ENCODE measurements around the gene CCSER1. TPM values are rescaled to one million over a fixed set of nuclear protein-coding genes. Genes with fewer than 3 reads are reported as not detected.

The CCSER1 gene
- total and polyA plus RNA-seq, 10 donors = 1.3 to 30.4 (median 20.4) TPM

GRCh38 chr4:90137555-90137954 lies 10.4 kb downstream of the CCSER1 start:
- Histone ChIP-seq H3K27me3 (replicated peaks in 1 of 7) (no peaks in the 10 kb centered on the region), H3K4me3 (no peak overlapping the region), H3K9me3 (no peaks in the 10 kb centered on the region), H3K4me1 (no peaks in the 10 kb centered on the region), H3K36me3 (no peaks in the 10 kb centered on the region), H3K27ac (no peak overlapping the region)
- intact Hi-C loops (cut with DNase I; ENCODE audit: low total_unique reads) = no loop called here
- no peak for TF ChIP-seq POLR2AphosphoS5 (IDR thresholded peaks at IDR 0.05)
- no peak for TF ChIP-seq POLR2A (IDR thresholded peaks at IDR 0.05)
- no peak for TF ChIP-seq CTCF (IDR thresholded peaks at IDR 0.05 in 8 of 11, conservative IDR thresholded peaks at IDR 0.05 in 3 of 11)
- no peak for DNase-seq
- 55 to 73% (median 64%) methylated on average over 4 of the region's 4 CpGs for WGBS, 5 donors

GRCh38 chr4:90142081-90142480 lies 14.9 kb downstream of the CCSER1 start:
- intact Hi-C loops (cut with DNase I; ENCODE audit: low total_unique reads) = no loop called here
- WGBS, 5 donors = 43 to 70% (median 58%) methylated on average over 1 of the region's 1 CpG

GRCh38 chr4:90145319-90145718 lies 18.1 kb downstream of the CCSER1 start:
- intact Hi-C loops (cut with DNase I; ENCODE audit: low total_unique reads) = no loop called here
- no peaks in the 10 kb centered on the region for H3K27me3 ChIP-seq (replicated peaks in 1 of 7)
- H3K27ac ChIP-seq = no peak overlapping the region
- WGBS, 5 donors = 82 to 90% (median 88%) methylated on average over 2 of the region's 2 CpGs
- H3K36me3 ChIP-seq = no peaks in the 10 kb centered on the region
- H3K9me3 ChIP-seq = no peaks in the 10 kb centered on the region
- no peak overlapping the region for H3K4me3 ChIP-seq
- no peaks in the 10 kb centered on the region for H3K4me1 ChIP-seq
- no peak for DNase-seq
- TF ChIP-seq CTCF (IDR thresholded peaks at IDR 0.05 in 8 of 11, conservative IDR thresholded peaks at IDR 0.05 in 3 of 11) = no peak
- no peak for TF ChIP-seq POLR2AphosphoS5 (IDR thresholded peaks at IDR 0.05)
- no peak for TF ChIP-seq POLR2A (IDR thresholded peaks at IDR 0.05)

More at GRCh38 chr4:90142081-90142480, 14.9 kb downstream of the CCSER1 start:
- Histone ChIP-seq H3K27ac (no peak overlapping the region), H3K9me3 (no peaks in the 10 kb centered on the region), H3K36me3 (no peaks in the 10 kb centered on the region), H3K4me3 (no peak overlapping the region), H3K4me1 (no peaks in the 10 kb centered on the region), H3K27me3 (replicated peaks in 1 of 7) (no peaks in the 10 kb centered on the region)
- no peak for TF ChIP-seq CTCF (IDR thresholded peaks at IDR 0.05 in 8 of 11, conservative IDR thresholded peaks at IDR 0.05 in 3 of 11)
- DNase-seq = no peak

GRCh38 chr4:90146306-90146705 lies 19.1 kb downstream of the CCSER1 start:
- intact Hi-C loops (cut with DNase I; ENCODE audit: low total_unique reads) = no loop called here

More at GRCh38 chr4:90146306-90146705, 19.1 kb downstream of the CCSER1 start:
- DNase-seq = no peak
- WGBS, 5 donors = 83 to 93% (median 89%) methylated on average over 5 of the region's 5 CpGs
- Histone ChIP-seq H3K4me1 (no peaks in the 10 kb centered on the region), H3K4me3 (no peak overlapping the region), H3K27ac (no peak overlapping the region), H3K9me3 (no peaks in the 10 kb centered on the region), H3K36me3 (no peaks in the 10 kb centered on the region), H3K27me3 (replicated peaks in 1 of 7) (no peaks in the 10 kb centered on the region)
- TF ChIP-seq POLR2AphosphoS5 (IDR thresholded peaks at IDR 0.05) = no peak
- TF ChIP-seq POLR2A (IDR thresholded peaks at IDR 0.05) = no peak
- TF ChIP-seq CTCF (IDR thresholded peaks at IDR 0.05 in 8 of 11, conservative IDR thresholded peaks at IDR 0.05 in 3 of 11) = no peak
